Astrocyte of the spinal cord (primary cell): ENCODE measurements around the gene VWC2L.
A peak's percentile ranks its signal among the peaks of the same experiment; 100 is the strongest.

ENCODE experiments used
- DNase-seq: peaks from one replicate; pipeline ENCODE4 v3.0.0; 2011; ENCODE audit warnings: low read depth, low spot score
- H3K4me3 ChIP-seq: 2 replicates; pipeline ENCODE4 v1.5.1; 2011; ENCODE audit warnings: low read depth, mild to moderate bottlenecking, low read length, moderate library complexity
- in situ Hi-C: cut with HindIII; loops from 2 replicates; pipeline ENCODE4 v1.10.0; 2017; ENCODE audit warnings: low sequenced_read_pairs
- TF ChIP-seq, protein P1 (sequence below): IDR thresholded peaks from 2 replicates; pipeline ENCODE4 v1.5.1; 2012; ENCODE audit warnings: low read depth, mild to moderate bottlenecking, low read length, inconsistent platforms

Gene VWC2L

DNA sequence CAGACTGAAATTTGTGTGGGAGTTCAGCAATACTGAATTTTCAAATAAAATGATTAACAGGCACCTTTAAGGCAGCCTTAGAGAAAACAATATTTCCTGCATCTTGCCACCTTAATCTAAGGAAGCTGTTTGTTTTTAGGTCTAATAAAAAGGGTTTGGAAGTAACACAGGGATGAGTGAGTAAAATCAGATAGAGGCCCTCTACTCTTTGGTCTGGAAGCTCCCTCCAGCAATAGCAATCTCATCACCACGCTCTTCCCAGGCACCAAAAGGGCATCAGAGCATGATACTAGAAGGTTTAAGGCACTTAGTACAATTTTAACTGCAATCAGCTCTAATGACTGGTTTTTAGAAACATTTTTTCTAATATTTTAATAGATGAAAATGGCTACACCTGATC is 155.6 kb downstream of the VWC2L start:
- no peak overlapping the region for H3K4me3 ChIP-seq
- in situ Hi-C loops = no loop called here
- no peak for DNase-seq
- TF ChIP-seq, protein P1, sequence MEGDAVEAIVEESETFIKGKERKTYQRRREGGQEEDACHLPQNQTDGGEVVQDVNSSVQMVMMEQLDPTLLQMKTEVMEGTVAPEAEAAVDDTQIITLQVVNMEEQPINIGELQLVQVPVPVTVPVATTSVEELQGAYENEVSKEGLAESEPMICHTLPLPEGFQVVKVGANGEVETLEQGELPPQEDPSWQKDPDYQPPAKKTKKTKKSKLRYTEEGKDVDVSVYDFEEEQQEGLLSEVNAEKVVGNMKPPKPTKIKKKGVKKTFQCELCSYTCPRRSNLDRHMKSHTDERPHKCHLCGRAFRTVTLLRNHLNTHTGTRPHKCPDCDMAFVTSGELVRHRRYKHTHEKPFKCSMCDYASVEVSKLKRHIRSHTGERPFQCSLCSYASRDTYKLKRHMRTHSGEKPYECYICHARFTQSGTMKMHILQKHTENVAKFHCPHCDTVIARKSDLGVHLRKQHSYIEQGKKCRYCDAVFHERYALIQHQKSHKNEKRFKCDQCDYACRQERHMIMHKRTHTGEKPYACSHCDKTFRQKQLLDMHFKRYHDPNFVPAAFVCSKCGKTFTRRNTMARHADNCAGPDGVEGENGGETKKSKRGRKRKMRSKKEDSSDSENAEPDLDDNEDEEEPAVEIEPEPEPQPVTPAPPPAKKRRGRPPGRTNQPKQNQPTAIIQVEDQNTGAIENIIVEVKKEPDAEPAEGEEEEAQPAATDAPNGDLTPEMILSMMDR = no peak

DNA sequence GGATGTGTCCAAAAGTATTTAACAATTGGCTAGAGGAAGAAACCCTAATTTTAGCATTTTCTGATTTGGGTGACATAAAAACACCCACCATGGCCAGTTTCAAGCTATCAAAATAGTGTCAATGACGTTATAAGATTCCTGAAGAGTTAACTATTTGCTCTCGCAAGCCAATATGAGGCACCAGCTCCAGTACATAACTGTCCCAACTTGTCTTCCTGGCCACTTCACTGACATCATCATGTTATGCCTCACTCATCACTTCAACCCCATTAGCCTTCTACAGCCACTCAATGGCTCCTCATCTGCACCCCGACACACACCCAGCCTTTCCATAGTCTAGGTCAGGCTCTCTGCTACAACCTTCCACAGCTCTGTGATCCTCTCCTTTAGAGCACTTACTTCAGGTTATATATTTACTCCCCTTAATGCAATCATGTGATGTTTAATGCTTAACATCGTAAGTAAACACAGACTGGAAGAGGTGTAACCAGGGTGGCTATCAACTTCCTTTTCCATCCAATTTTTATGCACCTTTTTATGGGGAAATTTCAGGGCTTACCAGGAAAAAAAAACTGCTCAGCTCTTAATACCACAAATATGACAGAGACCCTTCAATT is 158.7 kb downstream of the VWC2L start:
- TF ChIP-seq, protein P1 = no peak
- H3K4me3 ChIP-seq = no peak overlapping the region
- DNase-seq = no peak
- in situ Hi-C loops = no loop called here

DNA sequence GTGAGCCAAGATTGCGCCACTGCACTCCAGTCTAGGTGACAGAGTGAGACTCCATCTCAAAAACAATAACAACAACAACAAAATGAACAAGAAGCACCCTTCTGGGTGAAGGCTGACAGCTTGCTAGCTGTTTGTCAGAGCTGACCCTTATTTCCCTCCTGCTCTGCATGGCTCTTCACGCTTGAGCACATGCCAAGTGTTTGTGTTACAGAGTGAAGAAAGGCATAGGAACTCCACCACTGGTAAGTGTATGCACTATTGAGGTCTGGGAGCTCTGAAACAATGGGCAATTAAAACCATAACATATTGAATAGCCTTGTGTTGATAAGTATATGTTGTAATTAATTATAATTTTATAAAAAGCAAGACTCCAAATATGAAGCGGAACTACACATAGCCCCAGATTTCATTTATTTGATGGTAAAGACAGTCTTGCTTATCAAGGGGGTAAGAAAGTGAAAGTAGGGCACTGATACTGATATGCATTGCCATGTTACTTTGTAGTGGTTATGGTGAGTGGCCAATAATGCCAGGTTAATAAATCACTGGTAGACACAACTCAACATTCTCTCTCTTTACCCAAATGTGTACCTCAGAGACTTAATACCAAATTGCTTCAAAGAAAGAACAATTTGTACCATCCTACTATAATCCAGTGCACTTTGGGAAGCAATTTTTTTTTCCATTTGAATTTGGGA is 163.4 kb downstream of the VWC2L start:
- DNase-seq = no peak
- TF ChIP-seq, protein P1 = no peak
- no peak overlapping the region for H3K4me3 ChIP-seq
- in situ Hi-C loops = no loop called here

DNA sequence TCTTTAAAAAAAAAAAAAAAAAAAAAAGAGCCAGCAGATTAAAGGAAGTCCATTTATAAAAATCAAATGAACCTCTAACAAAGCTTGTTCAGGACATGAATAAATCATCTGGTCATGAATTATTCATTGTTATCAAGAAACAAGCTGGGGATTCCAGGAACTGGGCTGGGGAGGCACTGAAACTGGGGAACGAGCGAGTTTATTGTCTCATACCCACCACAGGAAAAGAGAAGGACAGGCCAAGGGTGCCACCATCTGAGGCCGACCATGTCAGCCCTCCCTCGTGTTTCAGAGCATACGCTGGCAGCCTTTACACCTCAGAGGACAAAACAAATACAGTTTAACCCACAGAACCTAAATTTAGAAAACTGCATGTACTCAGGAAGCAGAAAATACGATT is 164.2 kb downstream of the VWC2L start:
- H3K4me3 ChIP-seq = no peak overlapping the region
- no peak for DNase-seq
- in situ Hi-C loops = no loop called here
- TF ChIP-seq, protein P1 = no peak

DNA sequence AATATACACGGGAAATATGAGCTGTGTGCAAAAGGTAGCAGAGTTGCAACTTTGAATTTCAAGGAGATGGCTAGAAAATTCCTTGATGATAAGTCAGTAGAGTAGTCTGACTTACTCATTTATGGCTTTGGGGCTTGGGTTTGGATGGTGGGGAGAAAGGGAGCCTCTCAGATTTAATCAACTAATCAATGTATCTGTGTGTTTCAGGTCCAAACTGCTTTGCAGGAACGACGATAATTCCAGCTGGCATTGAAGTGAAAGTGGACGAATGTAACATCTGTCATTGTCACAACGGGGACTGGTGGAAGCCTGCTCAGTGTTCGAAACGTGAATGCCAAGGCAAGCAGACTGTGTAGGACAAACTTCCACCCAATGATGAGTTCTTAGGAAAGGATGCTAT is 164.6 kb downstream of the VWC2L start:
- in situ Hi-C loops = no loop called here

DNA sequence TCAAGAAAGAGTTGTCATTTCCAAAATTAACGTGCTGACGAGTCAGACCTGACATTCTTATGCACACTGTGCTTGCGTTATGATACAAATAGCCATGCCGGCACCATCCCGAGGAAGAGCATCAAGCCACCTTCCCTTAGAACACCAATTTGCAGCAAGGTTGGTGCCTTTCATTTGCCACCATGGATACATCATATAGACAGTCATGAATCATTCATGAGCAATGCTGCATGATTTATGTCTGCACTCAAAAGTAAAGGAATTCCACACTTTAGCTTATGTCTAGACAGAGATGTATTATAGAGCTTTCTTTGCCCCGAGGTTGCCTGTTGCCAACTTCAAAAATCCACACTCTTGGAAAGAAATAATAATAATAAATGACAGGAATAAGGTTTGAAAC is 166.9 kb downstream of the VWC2L start:
- no peak for DNase-seq
- in situ Hi-C loops = no loop called here
- H3K4me3 ChIP-seq = no peak overlapping the region
- TF ChIP-seq, protein P1 = no peak

More for the DNA sequence above, 164.6 kb downstream of the VWC2L start:
- peak; percentile 19 for DNase-seq
- TF ChIP-seq, protein P1 = no peak
- no peak overlapping the region for H3K4me3 ChIP-seq
